Loucy (cell line): Measurements from ENCODE around the gene EEA1.

Experiments
- H2AFZ ChIP-seq: fragments of 200-600 bp; sonication (generic); 2 replicates; pipeline ENCODE4 v1.6.0; 2016; ENCODE audit warnings: antibody characterized with exemption, mild to moderate bottlenecking, low read length, moderate library complexity
- H3F3A ChIP-seq: fragments of 200-600 bp; 2 replicates; pipeline ENCODE4 v1.6.0; 2016; ENCODE audit warnings: antibody characterized with exemption, low read depth, mild to moderate bottlenecking
- H3K27me3 ChIP-seq: fragments of 200-600 bp; sonication (generic); 2 replicates; pipeline ENCODE4 v1.6.1; 2014; ENCODE audit warnings: low read length, mild to moderate bottlenecking; ENCODE audit not compliant: insufficient read depth, poor library complexity, severe bottlenecking
- H3K36me3 ChIP-seq: fragments of 200-600 bp; sonication (generic); 2 replicates; pipeline ENCODE4 v1.6.1; 2016; ENCODE audit warnings: low read length; ENCODE audit not compliant: insufficient read depth
- H3K4me1 ChIP-seq: fragments of 200-600 bp; sonication (generic); 2 replicates; pipeline ENCODE4 v1.5.1; 2014; ENCODE audit warnings: low read length, mild to moderate bottlenecking; ENCODE audit not compliant: insufficient read depth, poor library complexity, severe bottlenecking
- H3K4me2 ChIP-seq: fragments of 200-600 bp; sonication (generic); 2 replicates; pipeline ENCODE4 v1.6.0; 2014; ENCODE audit warnings: antibody characterized with exemption, low read length, low read depth, mild to moderate bottlenecking; ENCODE audit not compliant: poor library complexity, severe bottlenecking
- H3K4me3 ChIP-seq: fragments of 200-600 bp; sonication (generic); 2 replicates; pipeline ENCODE4 v1.5.1; 2014; ENCODE audit warnings: low read length, mild to moderate bottlenecking, mixed read lengths; ENCODE audit not compliant: poor library complexity, severe bottlenecking
- H3K79me2 ChIP-seq: fragments of 200-600 bp; sonication (generic); 2 replicates; pipeline ENCODE4 v1.6.1; 2014; ENCODE audit warnings: low read length; ENCODE audit not compliant: insufficient read depth
- H3K9ac ChIP-seq: fragments of 200-600 bp; sonication (generic); 2 replicates; pipeline ENCODE4 v1.6.0; 2014; ENCODE audit warnings: mild to moderate bottlenecking, low read depth, low read length, moderate library complexity; ENCODE audit not compliant: poor library complexity, severe bottlenecking
- H3K9me2 ChIP-seq: fragments of 200-600 bp; sonication (generic); replicated peaks from 2 replicates; pipeline ENCODE4 v1.6.1; 2016; ENCODE audit warnings: low read depth, low read length, mixed read lengths
- H3K9me3 ChIP-seq: fragments of 200-600 bp; sonication (generic); 2 replicates; pipeline ENCODE4 v1.6.1; 2014; ENCODE audit warnings: mild to moderate bottlenecking, antibody characterized with exemption, low read length, low read depth; ENCODE audit not compliant: insufficient read depth
- H4K20me1 ChIP-seq: fragments of 200-600 bp; sonication (generic); 2 replicates; pipeline ENCODE4 v1.6.0; 2014; ENCODE audit warnings: antibody characterized with exemption, low read length, mild to moderate bottlenecking; ENCODE audit not compliant: insufficient read depth, poor library complexity, severe bottlenecking
- EZH2phosphoT487 ChIP-seq: fragments of 200-600 bp; IDR thresholded peaks from 2 replicates; pipeline ENCODE4 v1.6.1; 2018; ENCODE audit warnings: antibody characterized with exemption, mild to moderate bottlenecking, moderate library complexity, borderline replicate concordance
- TF ChIP-seq, protein P1 (sequence below): fragments of 200-600 bp; sonication (generic); conservative IDR thresholded peaks from 2 replicates; pipeline ENCODE4 v1.5.1; 2014; ENCODE audit warnings: mild to moderate bottlenecking, antibody characterized with exemption, low read length

Gene EEA1

DNA sequence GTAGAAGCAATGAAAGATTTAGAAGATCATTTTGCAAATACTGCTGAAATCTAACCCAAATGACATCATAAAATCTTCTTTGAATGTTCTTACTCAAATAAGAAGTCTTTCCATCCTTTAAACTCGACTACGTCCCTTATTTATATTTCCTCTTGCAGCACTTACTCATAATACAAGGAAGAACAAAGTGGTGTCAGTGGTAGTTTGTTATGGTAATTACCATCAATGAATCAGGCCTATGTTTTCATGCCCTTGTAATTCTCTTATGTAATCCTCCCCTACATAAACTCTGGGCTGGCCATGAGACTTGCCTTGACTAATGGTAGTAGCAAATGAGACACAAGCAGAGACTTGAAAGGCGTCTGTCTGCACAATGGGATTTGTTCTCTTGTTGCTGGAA is 17.0 kb downstream of the EEA1 start:
- H3K4me1 ChIP-seq: peaks cover 28% of the 10 kb centered on the region
- no peak for TF ChIP-seq EZH2phosphoT487
- TF ChIP-seq, protein P1, sequence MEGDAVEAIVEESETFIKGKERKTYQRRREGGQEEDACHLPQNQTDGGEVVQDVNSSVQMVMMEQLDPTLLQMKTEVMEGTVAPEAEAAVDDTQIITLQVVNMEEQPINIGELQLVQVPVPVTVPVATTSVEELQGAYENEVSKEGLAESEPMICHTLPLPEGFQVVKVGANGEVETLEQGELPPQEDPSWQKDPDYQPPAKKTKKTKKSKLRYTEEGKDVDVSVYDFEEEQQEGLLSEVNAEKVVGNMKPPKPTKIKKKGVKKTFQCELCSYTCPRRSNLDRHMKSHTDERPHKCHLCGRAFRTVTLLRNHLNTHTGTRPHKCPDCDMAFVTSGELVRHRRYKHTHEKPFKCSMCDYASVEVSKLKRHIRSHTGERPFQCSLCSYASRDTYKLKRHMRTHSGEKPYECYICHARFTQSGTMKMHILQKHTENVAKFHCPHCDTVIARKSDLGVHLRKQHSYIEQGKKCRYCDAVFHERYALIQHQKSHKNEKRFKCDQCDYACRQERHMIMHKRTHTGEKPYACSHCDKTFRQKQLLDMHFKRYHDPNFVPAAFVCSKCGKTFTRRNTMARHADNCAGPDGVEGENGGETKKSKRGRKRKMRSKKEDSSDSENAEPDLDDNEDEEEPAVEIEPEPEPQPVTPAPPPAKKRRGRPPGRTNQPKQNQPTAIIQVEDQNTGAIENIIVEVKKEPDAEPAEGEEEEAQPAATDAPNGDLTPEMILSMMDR: no peak
- H3K36me3 ChIP-seq: no peaks in the 10 kb centered on the region
- no peak overlapping the region for H2AFZ ChIP-seq
- no peaks in the 10 kb centered on the region for H3K9me2 ChIP-seq
- H4K20me1 ChIP-seq: peaks cover 11% of the 10 kb centered on the region
- no peaks in the 10 kb centered on the region for H3K27me3 ChIP-seq
- H3K9me3 ChIP-seq: peaks cover 4% of the 10 kb centered on the region; the same call in 1 of the 2 replicates
- H3K9ac ChIP-seq: no peak overlapping the region
- no peaks in the 10 kb centered on the region for H3F3A ChIP-seq
- peaks cover 77% of the 10 kb centered on the region for H3K79me2 ChIP-seq
- H3K4me3 ChIP-seq: no peak overlapping the region
- no peak overlapping the region for H3K4me2 ChIP-seq

DNA sequence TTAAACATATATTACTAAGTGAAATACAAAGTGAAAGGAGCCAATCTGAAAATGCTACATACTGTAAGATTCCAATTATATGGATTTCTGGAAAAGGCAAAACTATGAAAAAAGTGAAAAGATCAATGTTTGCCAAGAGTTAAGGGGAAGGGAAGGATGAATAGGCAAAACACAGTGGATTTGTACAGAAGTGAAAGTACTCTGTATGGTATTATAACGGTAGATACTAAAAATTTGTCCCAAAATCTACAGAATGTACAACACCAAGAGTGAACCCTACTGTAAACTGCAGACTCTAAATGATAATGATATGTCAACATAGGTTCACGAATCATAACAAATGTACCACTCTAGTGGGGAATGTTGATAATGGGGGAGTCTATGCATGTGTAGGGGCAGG is 17.8 kb downstream of the EEA1 start:
- no peaks in the 10 kb centered on the region for H3K36me3 ChIP-seq
- H3K9me3 ChIP-seq: peaks cover 4% of the 10 kb centered on the region; the same call in 1 of the 2 replicates
- no peaks in the 10 kb centered on the region for H3F3A ChIP-seq
- H3K79me2 ChIP-seq: peaks cover 83% of the 10 kb centered on the region
- H3K4me3 ChIP-seq: no peak overlapping the region
- TF ChIP-seq EZH2phosphoT487: no peak
- TF ChIP-seq, protein P1: no peak
- H2AFZ ChIP-seq: no peak overlapping the region
- H3K4me2 ChIP-seq: no peak overlapping the region
- peaks cover 29% of the 10 kb centered on the region for H3K4me1 ChIP-seq
- no peaks in the 10 kb centered on the region for H3K27me3 ChIP-seq
- no peak overlapping the region for H3K9ac ChIP-seq
- peaks cover 11% of the 10 kb centered on the region for H4K20me1 ChIP-seq
- H3K9me2 ChIP-seq: no peaks in the 10 kb centered on the region

DNA sequence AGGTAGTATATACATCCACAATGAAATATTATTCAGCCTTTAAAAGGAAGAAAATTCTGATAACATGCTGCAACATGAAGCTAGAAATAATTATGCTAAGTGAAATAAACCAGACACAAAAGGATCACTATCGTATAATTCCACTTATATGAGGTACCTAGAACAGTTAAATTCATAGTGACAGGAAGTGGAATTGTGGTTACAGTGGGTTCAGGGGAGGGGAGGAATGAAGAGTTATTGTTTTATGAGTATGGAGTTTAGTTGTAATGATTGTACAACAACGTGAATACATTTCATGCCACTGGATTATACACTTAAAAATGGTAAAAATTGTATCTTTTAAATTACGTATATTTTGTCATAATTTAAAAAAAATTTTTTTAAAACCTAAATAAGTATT is 21.0 kb downstream of the EEA1 start:
- Histone ChIP-seq H3K79me2 (peaks cover 82% of the 10 kb centered on the region), H3K4me3 (peak overlapping the region; percentile 27)

More for the DNA sequence above, 21.0 kb downstream of the EEA1 start:
- H3K9me2 ChIP-seq: no peaks in the 10 kb centered on the region
- peak overlapping the region; percentile 52 for H3K4me2 ChIP-seq
- no peak overlapping the region for H2AFZ ChIP-seq
- H3K27me3 ChIP-seq: no peaks in the 10 kb centered on the region
- no peaks in the 10 kb centered on the region for H3K36me3 ChIP-seq
- peaks cover 39% of the 10 kb centered on the region for H3K4me1 ChIP-seq
- TF ChIP-seq EZH2phosphoT487: no peak
- TF ChIP-seq, protein P1: no peak
- no peaks in the 10 kb centered on the region for H3F3A ChIP-seq
- no peak overlapping the region for H3K9ac ChIP-seq
- H4K20me1 ChIP-seq: peaks cover 12% of the 10 kb centered on the region
- peaks cover 4% of the 10 kb centered on the region; the same call in 1 of the 2 replicates for H3K9me3 ChIP-seq
